ENCODE data around the gene E2F1. TPM values are rescaled to one million over a fixed set of nuclear protein-coding genes. Genes with fewer than 3 reads are reported as not detected.

The E2F1 gene
- total RNA-seq, 1 donor from 2014 or later, result 8.9 TPM

- H3K27ac Mint-ChIP-seq, result no peak overlapping the region
- CTCF ChIA-PET, result no interaction called here
- POLR2A ChIA-PET, result no interaction called here
Observed at GRCh38 chr20:33696448-33696847, 10.3 kb upstream of the E2F1 start.

GRCh38 chr20:33694639-33695012 is 8.4 kb upstream of the E2F1 start:
- POLR2A ChIA-PET, result interaction anchor here (0.5 to 0.7 kb wide), 3 partner anchors 26 to 81 kb away, joined by 3 to 7 read pairs (median 5); no protein-coding TSS in a partner anchor
- no peaks in the 10 kb centered on the region for H3K27me3 Mint-ChIP-seq
- H3K4me1 Mint-ChIP-seq, result no peaks in the 10 kb centered on the region
- no peak for TF ChIP-seq CTCF (IDR thresholded peaks at IDR 0.05)
- intact Hi-C loops (cut with micrococcal nuclease), result no loop called here
- CTCF ChIA-PET, result no interaction called here
- no peak overlapping the region for H3K4me3 Mint-ChIP-seq
- H3K27ac Mint-ChIP-seq, result no peak overlapping the region
- DNase-seq, result no peak
- ATAC-seq (ENCODE audit: low read depth), result no peak
- no peaks in the 10 kb centered on the region for H3K36me3 Mint-ChIP-seq (ENCODE audit: low read depth)
- H3K9me3 Mint-ChIP-seq, result peaks cover 2% of the 10 kb centered on the region

More at GRCh38 chr20:33696448-33696847, 10.3 kb upstream of the E2F1 start:
- H3K4me3 Mint-ChIP-seq, result no peak overlapping the region
- H3K9me3 Mint-ChIP-seq, result peaks cover 2% of the 10 kb centered on the region
- H3K4me1 Mint-ChIP-seq, result no peaks in the 10 kb centered on the region
- no peaks in the 10 kb centered on the region for H3K27me3 Mint-ChIP-seq
- no peak for TF ChIP-seq CTCF (IDR thresholded peaks at IDR 0.05)
- H3K36me3 Mint-ChIP-seq (ENCODE audit: low read depth), result no peaks in the 10 kb centered on the region
- ATAC-seq (ENCODE audit: low read depth), result no peak
- intact Hi-C loops (cut with micrococcal nuclease), result no loop called here
- no peak for DNase-seq

GRCh38 chr20:33693741-33694638 is 7.8 kb upstream of the E2F1 start:
- Mint-ChIP-seq H3K9me3 (peaks cover 2% of the 10 kb centered on the region), H3K4me3 (no peak overlapping the region), H3K4me1 (no peaks in the 10 kb centered on the region), H3K27ac (no peak overlapping the region), H3K27me3 (no peaks in the 10 kb centered on the region), H3K36me3 (ENCODE audit: low read depth) (no peaks in the 10 kb centered on the region)
- DNase-seq (no peak), ATAC-seq (ENCODE audit: low read depth) (no peak)
- POLR2A ChIA-PET, result no interaction called here
- TF ChIP-seq CTCF (IDR thresholded peaks at IDR 0.05), result no peak
- CTCF ChIA-PET, result interaction anchor here (0.7 kb wide), 1 partner anchor 168 kb away, joined by 5 read pairs; no protein-coding TSS in a partner anchor
- intact Hi-C loops (cut with micrococcal nuclease), result no loop called here

GRCh38 chr20:33693289-33693688 is 7.1 kb upstream of the E2F1 start:
- no peaks in the 10 kb centered on the region for H3K36me3 Mint-ChIP-seq (ENCODE audit: low read depth)
- no peak overlapping the region for H3K27ac Mint-ChIP-seq
- peaks cover under 1% of the 10 kb centered on the region for H3K9me3 Mint-ChIP-seq
- ATAC-seq (ENCODE audit: low read depth) (no peak), DNase-seq (no peak)
- no peak overlapping the region for H3K4me3 Mint-ChIP-seq
- no peak for TF ChIP-seq CTCF (IDR thresholded peaks at IDR 0.05)
- no peaks in the 10 kb centered on the region for H3K27me3 Mint-ChIP-seq
- ChIA-PET CTCF (interaction anchor here (0.7 kb wide), 1 partner anchor 169 kb away, joined by 5 read pairs; no protein-coding TSS in a partner anchor), POLR2A (no interaction called here)
- intact Hi-C loops (cut with micrococcal nuclease), result no loop called here
- no peaks in the 10 kb centered on the region for H3K4me1 Mint-ChIP-seq

- Mint-ChIP-seq H3K27ac (no peak overlapping the region), H3K4me3 (no peak overlapping the region), H3K9me3 (no peaks in the 10 kb centered on the region), H3K4me1 (peaks cover 11% of the 10 kb centered on the region), H3K27me3 (no peaks in the 10 kb centered on the region), H3K36me3 (ENCODE audit: low read depth) (no peaks in the 10 kb centered on the region)
- ATAC-seq (ENCODE audit: low read depth) (no peak), DNase-seq (no peak)
- ChIA-PET POLR2A (interaction anchor here (0.6 to 0.8 kb wide), 3 partner anchors 124 to 551 kb away, joined by 3 to 4 read pairs (median 3); no protein-coding TSS in a partner anchor), CTCF (no interaction called here)
- no peak for TF ChIP-seq CTCF (IDR thresholded peaks at IDR 0.05)
- intact Hi-C loops (cut with micrococcal nuclease), result loop anchor here (5.0 kb wide), 1 partner anchor 122 kb away; the partner anchor contains the start of gene CHMP4B
Observed at GRCh38 chr20:33689973-33690372, 3.8 kb upstream of the E2F1 start.
